Mammary epithelial cell (primary cell): ENCODE data around the gene TMPRSS11E.

ENCODE experiments used
- EZH2 ChIP-seq: IDR thresholded peaks from 2 replicates; pipeline ENCODE4 v1.6.1; 2012; ENCODE audit warnings: low read length, inconsistent platforms, borderline replicate concordance
- TF ChIP-seq, protein P1 (sequence below), 2 donors: IDR thresholded peaks in 1 of 2; conservative IDR thresholded peaks in 1 of 2; 2 replicates each; pipeline ENCODE4 v1.5.1; 2011 to 2012; ENCODE audit warnings: inconsistent platforms in 2 of 2, low read length in 2 of 2, mild to moderate bottlenecking in 2 of 2, control low read depth in 1 of 2, low read depth in 1 of 2; ENCODE audit not compliant: insufficient read depth in 1 of 2; ENCODE audit errors: extremely low read depth in 1 of 2

DNA sequence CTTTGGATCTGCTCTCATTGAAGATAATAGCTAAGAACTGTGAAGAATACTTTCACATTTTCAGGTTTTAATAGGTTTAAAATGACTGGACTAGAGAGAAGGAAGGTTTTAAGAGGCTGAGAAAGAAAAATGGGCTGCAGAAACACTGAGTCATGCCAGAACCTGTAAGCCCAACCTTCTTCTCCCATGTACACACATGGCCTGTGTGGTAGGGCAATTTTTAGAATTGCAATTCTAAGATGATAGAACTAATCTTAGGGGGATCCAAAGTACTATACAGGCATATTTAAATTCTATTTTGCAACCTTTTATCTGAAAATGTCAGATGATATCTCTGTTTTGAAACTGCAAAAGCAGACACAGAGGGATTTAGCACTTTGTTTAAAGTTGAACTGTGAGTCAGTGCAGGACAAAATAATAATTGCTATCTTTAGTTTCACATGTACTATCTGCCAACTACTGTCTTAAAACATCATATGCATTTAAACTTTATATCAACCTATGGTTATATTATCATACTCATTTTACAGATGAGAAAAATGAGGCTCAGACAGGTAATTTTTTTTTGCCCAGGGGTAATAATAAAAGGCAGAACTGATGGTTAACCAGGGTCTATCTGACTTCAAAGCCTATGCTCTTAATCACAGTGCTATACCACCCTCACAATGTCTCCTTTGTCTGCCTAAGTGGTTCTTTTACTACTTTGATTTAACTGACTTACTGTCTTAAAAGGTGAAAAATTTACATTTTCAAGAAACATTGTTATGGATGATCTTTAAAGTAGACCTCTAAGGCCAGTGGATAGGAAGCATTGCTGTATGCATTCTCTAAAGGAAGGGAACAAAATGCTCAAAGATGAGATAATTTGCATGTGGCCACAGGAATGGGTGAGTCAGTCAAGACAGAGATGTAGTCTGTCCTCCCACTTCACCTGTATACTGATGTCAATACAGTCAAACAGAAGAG, 4.3 kb downstream of the TMPRSS11E start:
- TF ChIP-seq, protein P1, sequence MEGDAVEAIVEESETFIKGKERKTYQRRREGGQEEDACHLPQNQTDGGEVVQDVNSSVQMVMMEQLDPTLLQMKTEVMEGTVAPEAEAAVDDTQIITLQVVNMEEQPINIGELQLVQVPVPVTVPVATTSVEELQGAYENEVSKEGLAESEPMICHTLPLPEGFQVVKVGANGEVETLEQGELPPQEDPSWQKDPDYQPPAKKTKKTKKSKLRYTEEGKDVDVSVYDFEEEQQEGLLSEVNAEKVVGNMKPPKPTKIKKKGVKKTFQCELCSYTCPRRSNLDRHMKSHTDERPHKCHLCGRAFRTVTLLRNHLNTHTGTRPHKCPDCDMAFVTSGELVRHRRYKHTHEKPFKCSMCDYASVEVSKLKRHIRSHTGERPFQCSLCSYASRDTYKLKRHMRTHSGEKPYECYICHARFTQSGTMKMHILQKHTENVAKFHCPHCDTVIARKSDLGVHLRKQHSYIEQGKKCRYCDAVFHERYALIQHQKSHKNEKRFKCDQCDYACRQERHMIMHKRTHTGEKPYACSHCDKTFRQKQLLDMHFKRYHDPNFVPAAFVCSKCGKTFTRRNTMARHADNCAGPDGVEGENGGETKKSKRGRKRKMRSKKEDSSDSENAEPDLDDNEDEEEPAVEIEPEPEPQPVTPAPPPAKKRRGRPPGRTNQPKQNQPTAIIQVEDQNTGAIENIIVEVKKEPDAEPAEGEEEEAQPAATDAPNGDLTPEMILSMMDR (conservative IDR thresholded peaks at IDR 0.05 in 1 of 2, IDR thresholded peaks at IDR 0.05 in 1 of 2; ENCODE audit: extremely low read depth in 1 of 2, insufficient read depth in 1 of 2, low read depth in 1 of 2, low read length in 2 of 2) = no peak
- TF ChIP-seq EZH2 = no peak
